Psoas muscle (tissue), 8 donors: ENCODE results near the gene MTMR1. TPM values are rescaled to one million over a fixed set of nuclear protein-coding genes. Genes with fewer than 3 reads are reported as not detected.

Experiments
- ATAC-seq, 4 donors: fragments of 200-7000 bp; cut with Tn5 transposase; one replicate each; pipeline ENCODE4 v1.9.1; 2020; ENCODE audit warnings: moderate library complexity in 3 of 4, mild to moderate bottlenecking in 2 of 4
- DNase-seq, 2 donors: peaks; one replicate each; pipeline ENCODE4 v3.0.0-alpha.2; 2020
- H3K27ac ChIP-seq: fragments of 200-600 bp; one replicate; pipeline ENCODE4 v1.8.0; 2022
- H3K27me3 ChIP-seq, 3 donors: fragments of 200-600 bp in 1 of 3; one replicate each; pipeline versions ENCODE4 v1.6.1 to v1.8.0; 2013 to 2022; ENCODE audit warnings: low read length in 2 of 3, mild to moderate bottlenecking in 2 of 3, moderate library complexity in 1 of 3; ENCODE audit not compliant: insufficient read depth in 3 of 3
- H3K36me3 ChIP-seq, 2 donors: fragments of 200-600 bp in 1 of 2; one replicate each; pipeline versions ENCODE4 v1.6.1 to v1.8.0; 2013 to 2022; ENCODE audit warnings: low read depth in 1 of 2, mild to moderate bottlenecking in 1 of 2, moderate library complexity in 1 of 2; ENCODE audit not compliant: insufficient read depth in 1 of 2
- H3K4me1 ChIP-seq: fragments of 200-600 bp; one replicate; pipeline ENCODE4 v1.8.0; 2022
- H3K4me3 ChIP-seq: fragments of 200-600 bp; one replicate; pipeline ENCODE4 v1.8.0; 2022; ENCODE audit warnings: mild to moderate bottlenecking
- H3K9me3 ChIP-seq: fragments of 200-600 bp; one replicate; pipeline ENCODE4 v1.8.0; 2022
- CTCF ChIP-seq: fragments of 200-600 bp; IDR thresholded peaks from one replicate; pipeline ENCODE4 v1.8.0; 2022; ENCODE audit warnings: antibody characterized with exemption
- WGBS, 3 donors: extraction: QIAGEN DNeasy Blood & Tissue Kit; methylation state at CpG; one replicate each; pipeline versions ENCODE4 v1.1.6 to v1.1.7; 2013; 5-methylcytosine and 5-hydroxymethylcytosine counted together
- intact Hi-C, 2 donors: fragments of 100-400 bp; cut with DNase I; formaldehyde crosslinking; loops; one replicate each; pipeline versions ENCODE4 v1.11.0 to v1.14.2; 2022
- polyA plus RNA-seq, 3 donors: library from polyadenylated mRNA; stranded (reverse); fragments of 200-250 nt; gene quantifications; one replicate each; pipeline ENCODE4 v1.2.3, GENCODE V29; 2013
- total RNA-seq, 4 donors: library from RNA; stranded (reverse); fragmentation: NEBNext Ultra II Directional in 2 of 4; extraction: Animal tissue kit (Norgen Biotek cat#: 25700) in 2 of 4; gene quantifications; one replicate each; pipeline versions ENCODE4 v1.2.1 to v1.2.4, GENCODE V29; 2021 to 2023
- donor health status: healthy with polysubstance abuse.
- donor health status: DM: no; HTN: no; CAD: no; lungs with moderate emphysema.
- donor health status: Bipolar disorder and iron deficiency.
- donor health status: healthy.
- donor health status: DM: yes; HTN: yes; CAD: no.
- donor health status: DM: no; HTN: no; CAD: no.
- donor health status: DM: no; HTN: no; CAD: no.
- donor health status: DM: yes; HTN: yes; CAD: no.

MTMR1 gene
- total and polyA plus RNA-seq, 7 donors = 8.9 to 48.6 (median 27.9) TPM

- Histone ChIP-seq H3K9me3 (peaks cover 4% of the 10 kb centered on the region), H3K27me3 (no peaks in the 10 kb centered on the region), H3K4me1 (no peaks in the 10 kb centered on the region), H3K27ac (peak overlapping the region; percentile 83), H3K4me3 (peak overlapping the region; percentile 69), H3K36me3 (no peaks in the 10 kb centered on the region)
- no peak for TF ChIP-seq CTCF
- DNase-seq (peak; percentile 64 to 81), ATAC-seq (peak; percentile 83 to 91 (median 85))
- 2 to 35% (median 4%) methylated on average over 16 to 35 of the region's 42 CpGs for WGBS, 3 donors
- intact Hi-C loops = loop anchor here in 1 of 2 donors (5.0 kb wide), 1 partner anchor 52 kb away; no protein-coding TSS in a partner anchor
Measured at GRCh38 chrX:150693725-150694574, 754 bp downstream of the MTMR1 start.

- DNase-seq (no peak), ATAC-seq (no peak)
- TF ChIP-seq CTCF = no peak
- Histone ChIP-seq H3K36me3 (no peaks in the 10 kb centered on the region), H3K27ac (peak overlapping the region; percentile 83), H3K27me3 (no peaks in the 10 kb centered on the region), H3K4me1 (no peaks in the 10 kb centered on the region), H3K4me3 (peak overlapping the region; percentile 69), H3K9me3 (peaks cover 4% of the 10 kb centered on the region)
- WGBS, 3 donors = 46 to 65% (median 48%) methylated on average over 8 of the region's 8 CpGs
- intact Hi-C loops = loop anchor here in 1 of 2 donors (5.0 kb wide), 1 partner anchor 53 kb away; no protein-coding TSS in a partner anchor
Measured at GRCh38 chrX:150694738-150695410, 1.7 kb downstream of the MTMR1 start.

GRCh38 chrX:150696331-150696730 is 3.1 kb downstream of the MTMR1 start:
- H3K27me3 ChIP-seq = no peaks in the 10 kb centered on the region
- TF ChIP-seq CTCF = no peak
- peak overlapping the region; percentile 83 for H3K27ac ChIP-seq
- no peaks in the 10 kb centered on the region for H3K9me3 ChIP-seq
- WGBS, 3 donors = 57 to 63% (median 60%) methylated on average over 1 of the region's 1 CpG
- no peaks in the 10 kb centered on the region for H3K4me1 ChIP-seq
- H3K36me3 ChIP-seq = peaks cover 0 to 4% of the 10 kb centered on the region in 2 donors
- ATAC-seq (no peak), DNase-seq (no peak)
- intact Hi-C loops = no loop called here
- H3K4me3 ChIP-seq = no peak overlapping the region

DNA sequence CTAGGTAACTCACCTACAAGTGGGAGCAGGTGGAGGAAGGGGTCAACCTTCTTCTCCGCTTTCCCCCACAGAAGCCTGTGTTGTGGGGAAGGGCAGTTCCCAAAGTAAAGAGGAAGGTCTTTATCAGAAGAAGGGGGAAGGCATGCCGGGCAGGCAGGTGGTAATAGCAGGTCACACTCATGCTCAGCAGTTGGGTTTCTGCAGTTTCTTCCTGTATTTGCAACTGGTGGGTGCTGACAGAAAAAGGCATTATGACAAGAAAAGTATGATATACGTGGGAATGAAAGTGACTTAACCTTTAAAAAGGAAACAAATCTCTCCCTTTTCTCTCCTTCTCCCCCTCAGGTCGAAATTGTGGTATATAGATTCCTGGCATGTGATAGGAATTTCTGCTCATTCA is 3.7 kb downstream of the MTMR1 start:
- no peak for ATAC-seq
- 54 to 76% (median 75%) methylated on average over 4 of the region's 4 CpGs for WGBS, 3 donors
- H3K4me1 ChIP-seq = no peaks in the 10 kb centered on the region
- H3K4me3 ChIP-seq = no peak overlapping the region
- DNase-seq = no peak
- H3K27me3 ChIP-seq = no peaks in the 10 kb centered on the region
- intact Hi-C loops = no loop called here
- no peaks in the 10 kb centered on the region for H3K9me3 ChIP-seq
- no peak overlapping the region for H3K27ac ChIP-seq
- no peak for TF ChIP-seq CTCF
- H3K36me3 ChIP-seq = peaks cover 0 to 4% of the 10 kb centered on the region in 2 donors
